GM12801 (cell line): ENCODE results near the gene MPRIP.

Experiments
- CTCF ChIP-seq: IDR thresholded peaks from one replicate; pipeline ENCODE4 v1.5.1; 2011; ENCODE audit warnings: control low read depth; ENCODE audit not compliant: insufficient read length; ENCODE audit errors: extremely low read depth

The MPRIP gene

GRCh38 chr17:17033466-17033865, 8.8 kb upstream of the MPRIP start:
- no peak for TF ChIP-seq CTCF

GRCh38 chr17:17034026-17034425, 8.2 kb upstream of the MPRIP start:
- no peak for TF ChIP-seq CTCF

GRCh38 chr17:17034496-17035075, 7.7 kb upstream of the MPRIP start:
- TF ChIP-seq CTCF, result no peak

GRCh38 chr17:17035490-17035889, 6.8 kb upstream of the MPRIP start:
- no peak for TF ChIP-seq CTCF

- no peak for TF ChIP-seq CTCF
Measured at GRCh38 chr17:17035920-17036523, 6.2 kb upstream of the MPRIP start.

- no peak for TF ChIP-seq CTCF
Measured at GRCh38 chr17:17036524-17036998, 5.7 kb upstream of the MPRIP start.

GRCh38 chr17:17039911-17040310, 2.3 kb upstream of the MPRIP start:
- TF ChIP-seq CTCF, result no peak
